Lung (tissue), 12 donors: Measurements from ENCODE around the gene INSYN2A. TPM values are rescaled to one million over a fixed set of nuclear protein-coding genes. Genes with fewer than 3 reads are reported as not detected.

Source experiments
- ATAC-seq: fragments of 200-7000 bp; cut with Tn5 transposase; one replicate; pipeline ENCODE4 v1.9.1; 2020; ENCODE audit warnings: moderate number of reproducible peaks; ENCODE audit not compliant: insufficient read depth, low FRiP score
- DNase-seq, 3 donors: peaks; one replicate each; pipeline ENCODE4 v3.0.0-alpha.2; 2013 to 2017
- H3K27ac ChIP-seq, 2 donors: one replicate each; pipeline ENCODE4 v1.5.1; 2013; ENCODE audit warnings: mild to moderate bottlenecking in 2 of 2, moderate library complexity in 2 of 2, control low read depth in 1 of 2, inconsistent platforms in 1 of 2, low read depth in 1 of 2, low read length in 1 of 2
- H3K27me3 ChIP-seq, 3 donors: one replicate each; pipeline ENCODE4 v1.5.1; 2013; ENCODE audit warnings: low read length in 2 of 3; ENCODE audit not compliant: control insufficient read depth in 3 of 3, insufficient read depth in 3 of 3
- H3K36me3 ChIP-seq, 4 donors: one replicate each; pipeline ENCODE4 v1.5.1; 2013; ENCODE audit warnings: low read length in 4 of 4, mild to moderate bottlenecking in 1 of 4, moderate library complexity in 1 of 4; ENCODE audit not compliant: control insufficient read depth in 4 of 4, insufficient read depth in 4 of 4
- H3K4me1 ChIP-seq, 5 donors: one replicate each; pipeline ENCODE4 v1.5.1; 2013; ENCODE audit warnings: low read length in 5 of 5, mild to moderate bottlenecking in 2 of 5, moderate library complexity in 1 of 5; ENCODE audit not compliant: control insufficient read depth in 5 of 5, insufficient read depth in 5 of 5
- H3K4me3 ChIP-seq: one replicate; pipeline ENCODE4 v1.5.1; 2013; ENCODE audit warnings: mild to moderate bottlenecking, control low read depth, moderate library complexity
- H3K9ac ChIP-seq, 2 donors: one replicate each; pipeline ENCODE4 v1.5.1; 2013; ENCODE audit warnings: low read length in 2 of 2, control low read depth in 1 of 2; ENCODE audit not compliant: insufficient read depth in 1 of 2
- H3K9me3 ChIP-seq, 4 donors: one replicate each; pipeline ENCODE4 v1.5.1; 2013; ENCODE audit warnings: low read length in 3 of 4, mild to moderate bottlenecking in 1 of 4, moderate library complexity in 1 of 4; ENCODE audit not compliant: control insufficient read depth in 4 of 4, insufficient read depth in 3 of 4
- WGBS, 2 donors: extraction: QIAGEN DNeasy Blood & Tissue Kit; methylation state at CpG; one replicate each; pipeline ENCODE4 v1.1.7; 2013; 5-methylcytosine and 5-hydroxymethylcytosine counted together
- polyA plus RNA-seq, 2 donors: library from polyadenylated mRNA; stranded (reverse); fragments of 200-250 nt; gene quantifications; one replicate each; pipeline ENCODE4 v1.2.1, GENCODE V29; 2013
- total RNA-seq, 2 donors: library from RNA; depleted of rRNA in 1 of 2; stranded (reverse); fragments of >200 nt in 1 of 2; gene quantifications; one replicate each; pipeline ENCODE4 v1.2.1, GENCODE V29; 2014 to 2021
- TF ChIP-seq, protein P1 (sequence below): IDR thresholded peaks from 2 replicates; pipeline ENCODE4 v1.5.1; 2012; ENCODE audit warnings: mild to moderate bottlenecking; ENCODE audit errors: control extremely low read depth, extremely low read depth
- donor health status: control.
- donor health status: control.
- donor health status: Bipolar disorder and iron deficiency.
- donor health status: healthy.
- donor health status: DM: yes; HTN: yes; CAD: no.

The INSYN2A gene
- total and polyA plus RNA-seq, 4 donors, result 0.05 to 2.3 (median 0.13) TPM

DNA sequence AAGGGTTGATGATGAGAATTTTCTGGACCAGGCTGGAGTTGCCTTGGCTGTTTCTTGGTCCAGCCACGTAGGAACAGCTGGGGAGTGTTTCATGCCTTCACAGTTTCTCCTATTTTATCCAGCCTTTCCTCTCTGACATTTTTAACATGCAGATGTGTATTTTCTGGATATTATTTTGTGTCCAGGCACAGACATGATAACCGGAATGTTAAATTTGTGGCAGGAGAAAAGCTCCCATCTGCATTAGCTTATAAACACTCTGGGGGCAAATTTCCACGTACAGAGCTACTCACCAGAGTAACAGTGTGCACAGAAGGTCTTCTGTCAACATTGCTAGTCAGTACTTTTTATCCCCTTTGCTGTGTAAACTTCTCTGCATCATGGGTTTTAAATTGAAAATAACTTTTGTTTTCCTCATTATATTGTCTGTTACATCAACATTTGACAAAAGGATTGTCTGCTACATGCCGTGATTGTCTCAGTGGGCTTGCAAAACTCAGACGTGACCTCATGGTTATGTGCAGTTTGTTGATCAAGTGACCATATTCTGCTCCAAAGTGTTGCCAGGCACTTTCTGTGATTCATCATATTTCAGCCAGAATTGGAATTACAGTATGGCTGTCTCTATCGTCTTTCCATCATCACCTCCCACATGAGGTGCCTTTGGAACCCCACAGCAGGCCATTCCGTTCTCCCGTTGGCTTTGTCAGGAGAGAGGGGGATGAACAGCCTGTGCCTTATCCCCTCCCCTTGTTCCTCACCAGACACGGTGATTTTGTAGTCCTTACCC lies 41.4 kb downstream of the INSYN2A start:
- no peak overlapping the region for H3K4me3 ChIP-seq
- peaks cover 0 to 53% (median 10%) of the 10 kb centered on the region in 5 donors for H3K4me1 ChIP-seq
- H3K36me3 ChIP-seq, result peaks cover 0 to 1% (median 0%) of the 10 kb centered on the region in 4 donors
- DNase-seq (peak; percentile 33 to 82 (median 72)), ATAC-seq (no peak)
- H3K27me3 ChIP-seq, result no peaks in the 10 kb centered on the region
- TF ChIP-seq, protein P1, sequence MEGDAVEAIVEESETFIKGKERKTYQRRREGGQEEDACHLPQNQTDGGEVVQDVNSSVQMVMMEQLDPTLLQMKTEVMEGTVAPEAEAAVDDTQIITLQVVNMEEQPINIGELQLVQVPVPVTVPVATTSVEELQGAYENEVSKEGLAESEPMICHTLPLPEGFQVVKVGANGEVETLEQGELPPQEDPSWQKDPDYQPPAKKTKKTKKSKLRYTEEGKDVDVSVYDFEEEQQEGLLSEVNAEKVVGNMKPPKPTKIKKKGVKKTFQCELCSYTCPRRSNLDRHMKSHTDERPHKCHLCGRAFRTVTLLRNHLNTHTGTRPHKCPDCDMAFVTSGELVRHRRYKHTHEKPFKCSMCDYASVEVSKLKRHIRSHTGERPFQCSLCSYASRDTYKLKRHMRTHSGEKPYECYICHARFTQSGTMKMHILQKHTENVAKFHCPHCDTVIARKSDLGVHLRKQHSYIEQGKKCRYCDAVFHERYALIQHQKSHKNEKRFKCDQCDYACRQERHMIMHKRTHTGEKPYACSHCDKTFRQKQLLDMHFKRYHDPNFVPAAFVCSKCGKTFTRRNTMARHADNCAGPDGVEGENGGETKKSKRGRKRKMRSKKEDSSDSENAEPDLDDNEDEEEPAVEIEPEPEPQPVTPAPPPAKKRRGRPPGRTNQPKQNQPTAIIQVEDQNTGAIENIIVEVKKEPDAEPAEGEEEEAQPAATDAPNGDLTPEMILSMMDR, result no peak
- no peak overlapping the region for H3K27ac ChIP-seq
- H3K9ac ChIP-seq, result no peak overlapping the region
- WGBS, 2 donors, result 79 to 86% methylated on average over 9 of the region's 9 CpGs
- H3K9me3 ChIP-seq, result no peaks in the 10 kb centered on the region

DNA sequence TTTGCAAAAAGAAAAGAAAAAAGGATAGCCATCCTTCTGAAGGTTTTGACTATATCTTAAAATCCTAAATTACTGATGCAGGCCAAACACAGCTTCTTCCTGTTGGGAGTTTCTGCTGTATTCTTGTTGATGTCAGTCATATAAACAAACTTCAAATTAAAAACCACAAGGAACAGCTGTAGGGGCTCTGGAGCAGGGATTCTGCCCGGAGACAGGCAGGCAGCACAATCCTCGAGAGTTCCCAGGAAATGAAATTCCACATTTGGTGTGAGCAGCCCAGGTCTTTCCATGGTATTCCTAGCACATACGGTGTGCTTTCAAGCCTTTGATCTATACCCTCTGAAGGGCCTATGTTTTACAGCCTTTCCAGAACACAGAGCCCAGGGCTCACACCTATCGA lies 43.2 kb downstream of the INSYN2A start:
- Histone ChIP-seq H3K4me1 (peaks cover 0 to 53% (median 10%) of the 10 kb centered on the region in 5 donors), H3K4me3 (no peak overlapping the region), H3K36me3 (peaks cover 0 to 2% (median 0%) of the 10 kb centered on the region in 4 donors), H3K27ac (no peak overlapping the region), H3K9me3 (no peaks in the 10 kb centered on the region), H3K27me3 (no peaks in the 10 kb centered on the region), H3K9ac (no peak overlapping the region)
- 74 to 75% methylated on average over 4 of the region's 4 CpGs for whole genome bisulfite sequencing, 2 donors
- ATAC-seq (no peak), DNase-seq (peak; percentile 55 to 80 (median 71))
- TF ChIP-seq, protein P1, result no peak

DNA sequence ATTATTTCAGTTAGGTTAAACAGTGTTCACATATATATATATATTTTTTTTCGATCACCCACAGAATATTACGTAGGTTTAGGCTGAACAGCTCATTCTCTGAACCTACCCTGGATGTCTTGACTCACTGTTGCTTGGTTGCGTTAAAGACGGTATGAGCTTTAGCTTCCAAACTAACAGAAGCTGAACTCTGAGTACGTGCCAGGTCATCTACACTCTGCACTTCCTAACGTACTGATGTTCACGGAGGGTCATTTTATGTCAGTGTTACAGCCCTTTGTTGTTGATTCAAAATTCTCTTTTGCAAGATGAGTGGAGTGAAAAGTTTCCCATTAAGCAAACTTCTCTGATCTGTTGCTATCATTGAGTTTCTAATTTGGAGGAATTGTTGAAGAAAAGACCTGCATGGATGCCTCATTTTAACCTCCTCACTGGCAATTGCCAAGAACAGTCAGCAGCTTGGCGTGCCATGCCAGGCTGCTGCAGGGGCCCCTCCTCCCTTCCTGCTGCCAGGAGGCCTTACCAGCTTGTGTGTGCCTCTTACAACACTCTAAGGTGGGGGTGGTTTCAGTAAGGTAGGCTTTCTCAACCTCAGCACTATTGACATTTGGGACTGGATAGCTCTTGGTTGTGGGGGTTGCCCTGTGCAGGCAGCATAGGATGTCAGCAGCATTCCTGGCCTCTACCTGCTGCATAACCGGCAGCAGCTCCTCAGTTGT lies 44.3 kb downstream of the INSYN2A start:
- peak; percentile 89 for ATAC-seq
- Histone ChIP-seq H3K9me3 (no peaks in the 10 kb centered on the region), H3K4me3 (no peak overlapping the region), H3K9ac (no peak overlapping the region), H3K36me3 (peaks cover 0 to 4% (median 0%) of the 10 kb centered on the region in 4 donors), H3K27ac (no peak overlapping the region), H3K27me3 (no peaks in the 10 kb centered on the region), H3K4me1 (peaks cover 0 to 43% (median 10%) of the 10 kb centered on the region in 5 donors)
- peak in 2 of 3 donors; percentile 35 to 64 for DNase-seq
- 81 to 88% methylated on average over 9 of the region's 9 CpGs for WGBS, 2 donors
- TF ChIP-seq, protein P1, result no peak
